Peyer's patch (tissue), 4 donors: ENCODE results near the gene FLT3LG. TPM values are rescaled to one million over a fixed set of nuclear protein-coding genes. Genes with fewer than 3 reads are reported as not detected.
A peak's percentile ranks its signal among the peaks of the same experiment; 100 is the strongest.

Experiments used
- DNase-seq, 3 donors: peaks; one replicate each; pipeline ENCODE4 v3.0.0-alpha.2; 2017 to 2019
- H3K27ac ChIP-seq, 4 donors: fragments of 200-600 bp; sonication (generic); one replicate each; pipeline ENCODE4 v1.5.1; 2016 to 2019
- H3K27me3 ChIP-seq, 2 donors: fragments of 200-600 bp; sonication (generic); one replicate each; pipeline ENCODE4 v1.5.1; 2019
- H3K36me3 ChIP-seq, 3 donors: fragments of 200-600 bp; sonication (generic); one replicate each; pipeline ENCODE4 v1.5.1; 2016 to 2019
- H3K4me1 ChIP-seq, 4 donors: fragments of 200-600 bp; sonication (generic); one replicate each; pipeline ENCODE4 v1.5.1; 2016 to 2019
- H3K4me3 ChIP-seq, 4 donors: fragments of 200-600 bp; sonication (generic); 1 replicate in 3 of 4; 2 replicates in 1 of 4; pipeline ENCODE4 v1.5.1; 2016 to 2019; ENCODE audit warnings: mild to moderate bottlenecking in 1 of 4
- H3K9me3 ChIP-seq, 4 donors: fragments of 200-600 bp; sonication (generic); one replicate each; pipeline ENCODE4 v1.5.1; 2016 to 2019; ENCODE audit warnings: mild to moderate bottlenecking in 1 of 4
- CTCF ChIP-seq, 6 experiments: fragments of 450-650 bp in 4 of 6; fragments of 200-600 bp in 2 of 6; sonication (generic) in 1 of 6; IDR thresholded peaks; one replicate each; pipeline ENCODE4 v1.5.1; 2017 to 2019; ENCODE audit warnings: antibody characterized with exemption in 6 of 6, mild to moderate bottlenecking in 3 of 6, moderate library complexity in 1 of 6
- POLR2A ChIP-seq, 2 donors: fragments of 450-650 bp; IDR thresholded peaks; one replicate each; pipeline ENCODE4 v1.5.1; 2017; ENCODE audit warnings: antibody characterized with exemption in 2 of 2, mild to moderate bottlenecking in 2 of 2, moderate library complexity in 2 of 2
- total RNA-seq, 4 donors: library from RNA; depleted of rRNA; stranded (reverse); fragments of >200 nt; gene quantifications; one replicate each; pipeline ENCODE4 v1.1.0, GENCODE V29; 2016

FLT3LG gene
- total RNA-seq, 4 donors from 2014 or later: 2.8 to 22.3 (median 5.0) TPM

GRCh38 chr19:49492573-49493405 lies 18.8 kb downstream of the FLT3LG start:
- DNase-seq: no peak

GRCh38 chr19:49496574-49497008 lies 22.6 kb downstream of the FLT3LG start:
- peak overlapping the region; percentile 56 to 71 (median 69) for H3K4me3 ChIP-seq
- H3K27ac ChIP-seq: peak overlapping the region; percentile 88 to 98 (median 96)
- no peaks in the 10 kb centered on the region for H3K9me3 ChIP-seq
- no peak for DNase-seq
- no peak for TF ChIP-seq POLR2A (IDR thresholded peaks at IDR 0.05)
- peak in 1 of 6 experiments; percentile 14 for TF ChIP-seq CTCF (IDR thresholded peaks at IDR 0.05)
- no peaks in the 10 kb centered on the region for H3K27me3 ChIP-seq
- H3K36me3 ChIP-seq: peaks cover 0 to 44% (median 5%) of the 10 kb centered on the region in 3 donors
- H3K4me1 ChIP-seq: peaks cover 2 to 53% (median 24%) of the 10 kb centered on the region in 4 donors

More at GRCh38 chr19:49492573-49493405, 18.8 kb downstream of the FLT3LG start:
- Histone ChIP-seq H3K27me3 (no peaks in the 10 kb centered on the region), H3K9me3 (no peaks in the 10 kb centered on the region), H3K4me3 (no peak overlapping the region), H3K36me3 (peaks cover 0 to 45% (median 0%) of the 10 kb centered on the region in 3 donors), H3K27ac (peak overlapping the region in 1 of 4 donors; percentile 44), H3K4me1 (peaks cover 0 to 43% (median 27%) of the 10 kb centered on the region in 4 donors)
- TF ChIP-seq POLR2A (IDR thresholded peaks at IDR 0.05) (no peak), CTCF (IDR thresholded peaks at IDR 0.05) (no peak)

GRCh38 chr19:49497047-49497788 lies 23.2 kb downstream of the FLT3LG start:
- H3K27me3 ChIP-seq: no peaks in the 10 kb centered on the region
- peak overlapping the region; percentile 88 to 98 (median 96) for H3K27ac ChIP-seq
- H3K4me1 ChIP-seq: peaks cover 2 to 53% (median 24%) of the 10 kb centered on the region in 4 donors
- peak; percentile 78 to 95 (median 92) for DNase-seq
- H3K9me3 ChIP-seq: no peaks in the 10 kb centered on the region
- peak overlapping the region; percentile 56 to 71 (median 69) for H3K4me3 ChIP-seq
- peaks cover 0 to 37% (median 5%) of the 10 kb centered on the region in 3 donors for H3K36me3 ChIP-seq
- TF ChIP-seq CTCF (IDR thresholded peaks at IDR 0.05) (no peak), POLR2A (IDR thresholded peaks at IDR 0.05) (peak; percentile 15 to 59)

- no peaks in the 10 kb centered on the region for H3K27me3 ChIP-seq
- no peak for DNase-seq
- TF ChIP-seq POLR2A (IDR thresholded peaks at IDR 0.05) (no peak), CTCF (IDR thresholded peaks at IDR 0.05) (no peak)
- peak overlapping the region in 3 of 4 donors; percentile 88 to 98 (median 97) for H3K27ac ChIP-seq
- H3K36me3 ChIP-seq: peaks cover 0 to 32% (median 5%) of the 10 kb centered on the region in 3 donors
- H3K9me3 ChIP-seq: no peaks in the 10 kb centered on the region
- peak overlapping the region in 2 of 4 donors; percentile 70 to 71 for H3K4me3 ChIP-seq
- H3K4me1 ChIP-seq: peaks cover 2 to 53% (median 25%) of the 10 kb centered on the region in 4 donors
Measured at GRCh38 chr19:49497789-49498103, 23.7 kb downstream of the FLT3LG start.

GRCh38 chr19:49498475-49498874 lies 24.5 kb downstream of the FLT3LG start:
- peaks cover 0 to 30% (median 5%) of the 10 kb centered on the region in 3 donors for H3K36me3 ChIP-seq
- H3K4me3 ChIP-seq: peak overlapping the region in 1 of 4 donors; percentile 72
- TF ChIP-seq CTCF (IDR thresholded peaks at IDR 0.05): no peak
- TF ChIP-seq POLR2A (IDR thresholded peaks at IDR 0.05): no peak
- no peak for DNase-seq
- H3K27ac ChIP-seq: peak overlapping the region in 3 of 4 donors; percentile 3 to 94 (median 88)
- peaks cover 2 to 53% (median 27%) of the 10 kb centered on the region in 4 donors for H3K4me1 ChIP-seq
- H3K27me3 ChIP-seq: no peaks in the 10 kb centered on the region
- no peaks in the 10 kb centered on the region for H3K9me3 ChIP-seq
